B cell (primary cell): Measurements from ENCODE around the gene OSBPL1A. TPM values are rescaled to one million over a fixed set of nuclear protein-coding genes. Genes with fewer than 3 reads are reported as not detected.

Experiments used
- ATAC-seq: fragments of 200-7000 bp; cut with Tn5 transposase; one replicate; pipeline ENCODE4 v1.10.0; 2021; ENCODE audit warnings: low read depth, mild to moderate bottlenecking, moderate number of reproducible peaks, moderate library complexity
- CTCF ChIA-PET: fragments of 350-600 bp; sonication (Branson Sonifier 250); formaldehyde crosslinking; loops from one replicate; lab custom pipeline; 2021; ENCODE audit warnings: antibody characterized with exemption, inconsistent platforms; lab: Charles Lee
- POLR2A ChIA-PET: fragments of 350-600 bp; sonication (Branson Sonifier 250); formaldehyde crosslinking; loops from one replicate; lab custom pipeline; 2021; ENCODE audit warnings: antibody characterized with exemption; lab: Charles Lee
- DNase-seq: peaks from one replicate; pipeline ENCODE4 v3.0.0; 2013
- H2AFZ ChIP-seq: 2 replicates; pipeline ENCODE4 v1.6.1; 2012; ENCODE audit warnings: mild to moderate bottlenecking, low read depth, low read length; ENCODE audit not compliant: insufficient read depth, poor library complexity, severe bottlenecking
- H3K27ac ChIP-seq, 2 donors: 1 replicate in 1 of 2; 2 replicates in 1 of 2; pipeline ENCODE4 v1.5.1; 2012 to 2013; ENCODE audit warnings: low read length in 2 of 2, mild to moderate bottlenecking in 2 of 2, moderate library complexity in 1 of 2
- H3K27me3 ChIP-seq, 4 experiments: fragments of 200-600 bp in 1 of 4; sonication (generic) in 1 of 4; replicated peaks in 1 of 4; 1 replicate in 2 of 4; 2 replicates in 2 of 4; pipeline versions ENCODE4 v1.6.1 to v1.7.0; 2013 to 2016; ENCODE audit warnings: low read length in 3 of 4, mild to moderate bottlenecking in 2 of 4, mixed read lengths in 1 of 4, moderate library complexity in 1 of 4; ENCODE audit not compliant: insufficient read depth in 4 of 4, control insufficient read depth in 3 of 4; ENCODE audit errors: control extremely low read depth in 1 of 4
- H3K36me3 ChIP-seq, 2 experiments: replicated peaks in 1 of 2; 1 replicate in 1 of 2; 2 replicates in 1 of 2; pipeline versions ENCODE4 v1.6.1 to v1.7.1; 2013; ENCODE audit warnings: low read length in 1 of 2; ENCODE audit not compliant: insufficient read depth in 2 of 2, control insufficient read depth in 1 of 2; ENCODE audit errors: control extremely low read depth in 1 of 2, extremely low read depth in 1 of 2
- H3K4me1 ChIP-seq, 2 donors: fragments of 200-600 bp in 1 of 2; sonication (generic) in 1 of 2; 1 replicate in 1 of 2; 2 replicates in 1 of 2; pipeline versions ENCODE4 v1.5.1 to v1.6.1; 2013 to 2017; ENCODE audit warnings: low read length in 2 of 2; ENCODE audit not compliant: control insufficient read depth in 2 of 2, insufficient read depth in 2 of 2
- H3K4me2 ChIP-seq: replicated peaks from 2 replicates; pipeline ENCODE3; 2012; ENCODE audit warnings: mild to moderate bottlenecking, low read depth, low read length; ENCODE audit not compliant: poor library complexity, severe bottlenecking
- H3K4me3 ChIP-seq, 5 experiments: fragments of 200-600 bp in 1 of 5; sonication (generic) in 1 of 5; 1 replicate in 3 of 5; 2 replicates in 2 of 5; pipeline versions ENCODE4 v1.5.1 to v1.7.0; 2011 to 2016; ENCODE audit warnings: low read length in 4 of 5, mild to moderate bottlenecking in 4 of 5, low read depth in 2 of 5, control low read depth in 1 of 5, moderate library complexity in 1 of 5; ENCODE audit not compliant: insufficient read depth in 1 of 5; ENCODE audit errors: control extremely low read depth in 1 of 5, extremely low read depth in 1 of 5
- H3K79me2 ChIP-seq: fragments of 200-600 bp; sonication (generic); one replicate; pipeline ENCODE4 v1.6.0; 2016; ENCODE audit warnings: low read length; ENCODE audit not compliant: control insufficient read depth, insufficient read depth
- H3K9ac ChIP-seq: fragments of 200-600 bp; sonication (generic); 2 replicates; pipeline ENCODE4 v1.6.1; 2017; ENCODE audit warnings: mild to moderate bottlenecking, low read length, moderate library complexity
- H3K9me3 ChIP-seq, 3 donors: one replicate each; pipeline versions ENCODE4 v1.6.1 to v1.7.1; 2013; ENCODE audit warnings: low read length in 2 of 3; ENCODE audit not compliant: control insufficient read depth in 2 of 3, insufficient read depth in 1 of 3; ENCODE audit errors: control extremely low read depth in 1 of 3
- H4K20me1 ChIP-seq: 2 replicates; pipeline ENCODE4 v1.6.0; 2012; ENCODE audit warnings: mild to moderate bottlenecking, low read length; ENCODE audit not compliant: insufficient read depth, control insufficient read depth, poor library complexity, severe bottlenecking
- H3K27ac Mint-ChIP-seq: one replicate; pipeline ENCODE4 v1.8.0; 2021; ENCODE audit warnings: mixed read lengths
- H3K27me3 Mint-ChIP-seq: one replicate; pipeline ENCODE4 v1.8.0; 2021; ENCODE audit warnings: mixed read lengths
- H3K4me1 Mint-ChIP-seq: one replicate; pipeline ENCODE4 v1.8.0; 2021; ENCODE audit warnings: mixed read lengths
- H3K4me3 Mint-ChIP-seq: one replicate; pipeline ENCODE4 v1.8.0; 2021; ENCODE audit warnings: mixed read lengths
- H3K9me3 Mint-ChIP-seq: one replicate; pipeline ENCODE4 v1.8.0; 2022; ENCODE audit warnings: mixed read lengths; ENCODE audit not compliant: insufficient read depth
- EZH2 ChIP-seq: IDR thresholded peaks from 2 replicates; pipeline ENCODE4 v1.6.1; 2012; ENCODE audit warnings: borderline replicate concordance, low read depth, mild to moderate bottlenecking, moderate library complexity, low read length; ENCODE audit not compliant: insufficient read depth, poor library complexity, severe bottlenecking
- whole genome bisulfite sequencing: methylation state at CpG from one replicate; pipeline ENCODE4 v1.1.5; 2013; ENCODE audit warnings: missing lambda C conversion rate; ENCODE audit not compliant: insufficient coverage; 5-methylcytosine and 5-hydroxymethylcytosine counted together
- intact Hi-C: fragments of 100-400 bp; cut with micrococcal nuclease; formaldehyde crosslinking; loops from one replicate; pipeline ENCODE4 v1.10.0; 2022
- polyA plus RNA-seq: library from polyadenylated mRNA; depleted of rRNA; stranded (reverse); fragments of >200 nt; gene quantifications from 2 replicates; pipeline ENCODE4 v1.2.3, GENCODE V29; 2012
- total RNA-seq, 2 donors: library from RNA; stranded (reverse); fragments of 120-200 nt in 1 of 2; gene quantifications; 1 replicate in 1 of 2; 2 replicates in 1 of 2; pipeline versions ENCODE4 v1.2.3 to v1.2.4, GENCODE V29; 2013 to 2022
- TF ChIP-seq, protein P1 (sequence below): fragments of 200-600 bp; IDR thresholded peaks from one replicate; pipeline ENCODE4 v1.8.0; 2022; ENCODE audit warnings: antibody characterized with exemption, mild to moderate bottlenecking

OSBPL1A gene
- total and polyA plus RNA-seq, 2 donors (not counting 1 experiment from before 2014, with no cell fraction given) = 0.57 to 0.86 TPM

- Histone ChIP-seq H3K27me3 (no peaks in the 10 kb centered on the region), H3K4me2 (peak overlapping the region; percentile 78), H3K4me1 (peaks cover 22 to 24% of the 10 kb centered on the region in 2 donors), H3K27ac (peak overlapping the region; percentile 78 to 87), H3K9ac (peak overlapping the region; percentile 59), H3K36me3 (no peaks in the 10 kb centered on the region), H3K79me2 (no peaks in the 10 kb centered on the region), H3K9me3 (no peaks in the 10 kb centered on the region), H3K4me3 (peak overlapping the region in 4 of 5 experiments; percentile 15 to 56 (median 38)), H4K20me1 (no peaks in the 10 kb centered on the region), H2AFZ (peak overlapping the region; percentile 91)
- ATAC-seq = peak; percentile 88
- Mint-ChIP-seq H3K4me3 (peak overlapping the region; percentile 81), H3K4me1 (peaks cover 25% of the 10 kb centered on the region), H3K27me3 (no peaks in the 10 kb centered on the region), H3K9me3 (no peaks in the 10 kb centered on the region), H3K27ac (peak overlapping the region; percentile 92)
- ChIA-PET POLR2A (no interaction called here), CTCF (interaction anchor here (0.6 to 3.7 kb wide), 15 partner anchors 9 to 661 kb away, joined by 3 to 60 read pairs (median 3); no protein-coding TSS in a partner anchor)
- peak; percentile 82 for DNase-seq
- no CpG with 5 or more reads among the region's 7 CpGs for WGBS
- intact Hi-C loops = no loop called here
- TF ChIP-seq, protein P1, sequence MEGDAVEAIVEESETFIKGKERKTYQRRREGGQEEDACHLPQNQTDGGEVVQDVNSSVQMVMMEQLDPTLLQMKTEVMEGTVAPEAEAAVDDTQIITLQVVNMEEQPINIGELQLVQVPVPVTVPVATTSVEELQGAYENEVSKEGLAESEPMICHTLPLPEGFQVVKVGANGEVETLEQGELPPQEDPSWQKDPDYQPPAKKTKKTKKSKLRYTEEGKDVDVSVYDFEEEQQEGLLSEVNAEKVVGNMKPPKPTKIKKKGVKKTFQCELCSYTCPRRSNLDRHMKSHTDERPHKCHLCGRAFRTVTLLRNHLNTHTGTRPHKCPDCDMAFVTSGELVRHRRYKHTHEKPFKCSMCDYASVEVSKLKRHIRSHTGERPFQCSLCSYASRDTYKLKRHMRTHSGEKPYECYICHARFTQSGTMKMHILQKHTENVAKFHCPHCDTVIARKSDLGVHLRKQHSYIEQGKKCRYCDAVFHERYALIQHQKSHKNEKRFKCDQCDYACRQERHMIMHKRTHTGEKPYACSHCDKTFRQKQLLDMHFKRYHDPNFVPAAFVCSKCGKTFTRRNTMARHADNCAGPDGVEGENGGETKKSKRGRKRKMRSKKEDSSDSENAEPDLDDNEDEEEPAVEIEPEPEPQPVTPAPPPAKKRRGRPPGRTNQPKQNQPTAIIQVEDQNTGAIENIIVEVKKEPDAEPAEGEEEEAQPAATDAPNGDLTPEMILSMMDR = peak; percentile 68
- no peak for TF ChIP-seq EZH2
These were observed 220.8 kb downstream of the OSBPL1A start for GRCh38 chr18:24176727-24177416.

- peaks cover 25% of the 10 kb centered on the region for H3K4me1 Mint-ChIP-seq
- H3K4me1 ChIP-seq = peaks cover 22 to 24% of the 10 kb centered on the region in 2 donors
- WGBS = no CpG with 5 or more reads among the region's 3 CpGs
- no peak for TF ChIP-seq EZH2
- TF ChIP-seq, protein P1 = no peak
- H3K9me3 ChIP-seq = peaks cover 0 to 3% (median 0%) of the 10 kb centered on the region in 3 donors
- H3K27me3 Mint-ChIP-seq = peaks cover 3% of the 10 kb centered on the region
- no peaks in the 10 kb centered on the region for H3K27me3 ChIP-seq
- H3K79me2 ChIP-seq = no peaks in the 10 kb centered on the region
- no peaks in the 10 kb centered on the region for H3K9me3 Mint-ChIP-seq
- no peaks in the 10 kb centered on the region for H4K20me1 ChIP-seq
- no peak overlapping the region for H3K4me3 ChIP-seq
- H3K4me2 ChIP-seq = no peak overlapping the region
- intact Hi-C loops = no loop called here
- POLR2A ChIA-PET = no interaction called here
- DNase-seq (no peak), ATAC-seq (no peak)
- H3K36me3 ChIP-seq = no peaks in the 10 kb centered on the region
- H3K9ac ChIP-seq = no peak overlapping the region
- H3K27ac ChIP-seq = no peak overlapping the region
- CTCF ChIA-PET = interaction anchor here (3.7 kb wide), 1 partner anchor 13 kb away, joined by 21 read pairs; no protein-coding TSS in a partner anchor
- H3K4me3 Mint-ChIP-seq = no peak overlapping the region
- no peak overlapping the region for H2AFZ ChIP-seq
- no peak overlapping the region for H3K27ac Mint-ChIP-seq
These were observed 223.6 kb downstream of the OSBPL1A start for GRCh38 chr18:24173997-24174396.
